Activated CD4-positive, alpha-beta T cell treated with anti-CD3 and anti-CD28 coated beads for 4 hours (primary cell): Measurements from ENCODE around the gene FBLN7.
"Not testable (repeated sequence)": the region's sequence is repeated elsewhere in the genome, so short reads cannot be mapped to it uniquely, and the experiment has no call there.

ENCODE experiments used
- DNase-seq, 2 donors: peaks; one replicate each; pipeline ENCODE4 v3.0.0-alpha.2; 2020

FBLN7 gene, protein sequence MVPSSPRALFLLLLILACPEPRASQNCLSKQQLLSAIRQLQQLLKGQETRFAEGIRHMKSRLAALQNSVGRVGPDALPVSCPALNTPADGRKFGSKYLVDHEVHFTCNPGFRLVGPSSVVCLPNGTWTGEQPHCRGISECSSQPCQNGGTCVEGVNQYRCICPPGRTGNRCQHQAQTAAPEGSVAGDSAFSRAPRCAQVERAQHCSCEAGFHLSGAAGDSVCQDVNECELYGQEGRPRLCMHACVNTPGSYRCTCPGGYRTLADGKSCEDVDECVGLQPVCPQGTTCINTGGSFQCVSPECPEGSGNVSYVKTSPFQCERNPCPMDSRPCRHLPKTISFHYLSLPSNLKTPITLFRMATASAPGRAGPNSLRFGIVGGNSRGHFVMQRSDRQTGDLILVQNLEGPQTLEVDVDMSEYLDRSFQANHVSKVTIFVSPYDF

DNA sequence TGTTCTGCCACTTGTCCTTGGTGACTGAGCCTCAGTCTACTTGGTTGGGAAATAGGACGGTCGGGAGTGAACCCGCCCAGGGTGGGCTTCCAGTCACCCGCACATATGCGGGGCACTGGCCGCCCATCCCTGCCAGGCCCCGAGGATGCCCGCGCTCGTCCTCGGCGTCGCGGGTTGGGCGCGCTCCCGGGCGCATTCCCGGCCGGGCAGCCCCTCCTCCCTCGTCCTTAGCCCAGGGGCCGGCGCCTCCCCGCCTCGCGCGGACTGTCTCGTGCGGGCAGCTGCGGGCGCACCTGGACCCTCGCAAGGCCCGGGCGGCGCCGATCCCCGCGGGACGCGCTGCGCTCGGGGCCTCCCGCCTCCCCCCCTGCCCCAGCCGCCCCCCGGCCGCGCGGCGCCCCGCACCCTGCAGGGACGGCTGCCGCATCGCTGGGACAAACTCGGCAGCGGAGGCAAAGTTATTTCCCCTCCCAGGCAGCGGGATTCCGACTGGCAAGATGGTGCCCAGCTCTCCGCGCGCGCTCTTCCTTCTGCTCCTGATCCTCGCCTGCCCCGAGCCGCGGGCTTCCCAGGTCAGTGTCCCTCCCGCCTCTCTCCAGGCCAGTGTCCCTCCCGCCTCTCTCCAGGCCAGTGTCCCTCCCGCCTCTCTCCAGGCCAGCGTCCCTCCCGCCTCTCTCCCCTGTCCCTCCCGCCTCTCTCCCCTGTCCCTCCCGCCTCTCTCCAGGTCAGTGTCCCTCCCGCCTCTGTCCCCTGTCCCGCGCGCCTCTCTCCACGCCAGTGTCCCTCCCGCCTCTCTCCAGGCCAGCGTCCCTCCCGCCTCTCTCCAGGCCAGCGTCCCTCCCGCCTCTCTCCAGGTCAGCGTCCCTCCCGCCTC lies at the start of gene FBLN7:
FBLN7 (plus strand) TSS at position 227 of the 874 bp plus-strand sequence; CDS start at position 498, 271 bp downstream.
- peak in 1 of 2 donors; percentile 13 for DNase-seq

DNA sequence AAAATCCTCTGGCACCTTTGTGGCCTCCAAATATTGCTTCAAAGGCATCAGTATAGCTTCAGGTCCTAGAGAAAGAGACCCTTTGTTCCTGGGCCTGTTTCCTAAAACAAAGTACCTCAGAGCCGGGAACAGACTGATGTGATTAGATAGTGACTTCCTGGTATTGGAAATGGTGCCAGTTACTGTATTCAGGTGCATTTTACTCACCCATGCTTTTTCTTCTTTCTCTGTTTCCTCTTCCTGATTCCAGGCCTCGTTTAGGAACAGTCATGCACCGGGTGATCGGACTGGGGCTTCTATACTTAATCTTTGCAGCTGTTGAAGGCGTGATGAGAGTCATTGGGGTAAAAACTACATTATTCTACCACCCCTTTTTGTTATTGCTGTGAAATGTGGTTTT lies 48.8 kb upstream of the FBLN7 start:
- DNase-seq: no peak

DNA sequence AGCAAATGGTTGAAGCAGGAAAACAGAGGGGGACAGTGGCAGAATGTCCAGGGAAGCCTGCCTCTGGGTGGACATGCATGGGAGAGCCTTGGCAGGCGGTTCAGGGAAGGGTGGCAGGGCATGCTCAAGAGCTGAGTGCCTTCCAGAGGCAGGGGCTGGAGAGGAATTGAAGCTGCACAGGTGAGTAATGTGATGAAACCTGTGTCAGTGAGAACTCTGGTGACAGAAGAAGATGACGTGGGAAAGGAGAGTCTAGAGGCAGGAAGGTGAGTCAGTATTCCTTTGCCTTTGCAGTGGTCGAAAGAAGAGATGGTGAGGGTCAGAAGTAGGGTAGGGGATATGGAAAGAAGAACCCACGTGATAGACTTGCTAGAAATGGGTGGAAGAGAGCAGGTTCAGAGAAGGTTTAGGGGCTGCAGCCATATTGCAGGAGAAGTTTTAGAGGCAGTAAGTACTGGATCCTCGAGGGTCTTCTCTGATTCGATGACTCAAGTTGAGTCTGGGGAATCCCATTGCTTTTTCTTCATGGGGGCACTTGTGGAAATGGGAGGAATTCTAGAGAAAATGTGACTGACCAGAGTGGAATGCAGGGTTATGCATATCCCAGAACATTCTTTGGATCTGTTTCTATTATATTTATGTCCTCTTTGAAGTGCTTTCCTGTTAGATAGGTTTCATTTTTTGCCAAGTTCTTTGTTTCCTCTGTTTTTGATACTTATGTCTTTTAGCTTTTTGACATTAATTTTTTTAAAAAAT lies 45.7 kb upstream of the FBLN7 start:
- no peak for DNase-seq

DNA sequence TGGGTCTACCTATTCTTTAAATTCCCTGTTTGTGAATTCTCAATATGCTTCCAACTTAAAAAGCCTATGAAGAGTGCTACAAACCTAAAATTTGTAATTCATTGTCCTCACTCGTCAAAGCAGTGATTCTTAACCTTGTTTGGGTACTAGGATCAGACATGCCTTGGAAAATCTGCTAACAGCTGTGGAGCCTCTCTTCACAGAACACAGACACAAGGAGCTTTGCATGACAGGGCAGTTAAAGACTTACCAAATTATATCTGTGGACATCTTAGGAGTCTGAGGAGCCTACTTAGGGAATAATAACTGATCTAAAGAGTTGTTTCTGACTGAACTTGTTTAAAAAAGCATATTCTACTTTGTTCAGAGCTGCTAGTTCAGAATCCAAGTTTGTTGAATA lies 45.0 kb upstream of the FBLN7 start:
- no peak for DNase-seq

DNA sequence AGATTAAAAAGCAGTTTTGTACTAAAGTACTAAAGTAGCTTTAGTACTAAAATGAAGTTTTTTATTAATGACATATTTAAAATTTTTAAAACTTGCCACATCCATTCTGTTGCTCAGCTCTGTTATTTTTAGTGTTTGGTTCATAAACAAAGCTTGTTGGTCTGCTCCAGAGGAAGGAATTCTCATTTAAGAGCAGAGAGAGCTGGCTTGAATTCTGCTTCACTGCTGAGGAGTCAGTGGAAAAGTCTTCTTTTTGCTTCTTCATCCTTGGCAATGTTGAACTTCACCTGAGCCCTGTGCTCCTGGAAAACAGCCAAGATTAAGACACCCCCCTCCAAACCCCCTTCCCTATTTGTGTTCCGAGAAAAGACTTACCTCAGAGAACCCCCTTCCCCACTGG lies 42.5 kb upstream of the FBLN7 start:
- DNase-seq: no peak

DNA sequence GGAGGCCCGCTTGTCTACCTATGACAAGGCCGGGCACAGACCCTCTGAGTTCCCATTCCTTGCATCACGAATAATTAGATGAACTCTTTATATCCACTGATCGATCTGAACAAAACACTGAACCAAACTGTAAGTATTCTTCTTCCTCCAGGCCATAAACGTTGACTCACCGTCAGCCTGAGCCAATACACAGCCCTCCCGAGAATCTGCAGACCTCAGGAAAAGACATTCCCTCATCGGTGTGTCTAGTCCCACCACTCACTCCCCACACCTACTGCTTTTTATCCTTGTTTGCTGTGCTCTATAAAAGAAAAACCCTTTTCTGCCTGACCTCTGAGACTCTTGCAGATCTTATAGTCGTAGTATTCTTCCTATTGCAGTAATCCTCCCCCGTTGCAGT lies 42.1 kb upstream of the FBLN7 start:
- DNase-seq: no peak

DNA sequence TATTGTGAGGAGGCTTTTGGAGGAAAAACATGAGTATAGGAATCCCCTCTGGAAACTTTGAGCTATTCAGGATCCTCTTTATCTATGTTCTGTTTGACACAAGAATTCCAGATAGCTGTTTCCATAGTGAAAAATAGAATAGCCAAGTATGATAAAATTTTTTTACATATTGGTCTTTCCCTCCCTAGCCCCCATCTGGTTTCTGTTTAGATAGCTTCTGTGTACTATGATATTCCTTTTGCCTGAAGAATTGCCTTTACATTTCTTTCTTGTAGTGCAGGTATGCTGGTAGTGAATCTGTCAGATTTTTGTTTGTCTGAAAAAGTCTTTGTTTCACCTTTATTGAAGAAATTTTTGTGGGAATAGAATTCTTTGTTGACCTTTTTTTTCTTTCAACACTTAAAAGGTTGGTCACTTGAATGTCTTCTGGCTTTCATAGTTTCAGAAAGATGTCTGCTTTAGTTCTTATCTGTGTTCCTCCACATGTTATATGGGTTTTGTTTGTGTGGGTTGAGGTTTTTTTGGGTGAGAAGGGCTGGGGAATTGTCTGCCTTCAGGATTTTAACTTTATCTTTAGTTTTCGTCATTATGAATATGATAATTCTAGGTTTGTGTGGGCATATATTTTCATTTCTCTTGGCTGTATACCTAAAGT lies 29.9 kb upstream of the FBLN7 start:
- DNase-seq: no peak

DNA sequence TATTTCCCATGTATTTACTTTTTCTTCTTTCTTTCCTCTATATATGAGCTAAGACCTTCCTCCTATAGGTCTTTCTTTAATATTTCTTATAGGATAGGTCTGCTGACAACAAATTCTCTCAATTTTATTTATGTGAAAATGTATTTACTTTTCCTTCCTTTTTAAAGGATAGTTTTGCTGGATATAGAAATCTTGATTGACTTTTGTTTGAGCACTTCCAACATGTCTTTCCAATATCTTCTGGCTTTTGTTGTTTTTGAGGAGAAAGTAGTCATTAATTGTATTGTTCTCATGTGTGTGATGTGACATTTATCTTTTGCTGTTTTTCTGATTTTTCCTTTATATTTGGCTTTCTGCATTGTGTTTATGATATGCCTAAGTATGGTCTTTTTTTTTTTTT lies 28.9 kb upstream of the FBLN7 start:
- DNase-seq: no peak

DNA sequence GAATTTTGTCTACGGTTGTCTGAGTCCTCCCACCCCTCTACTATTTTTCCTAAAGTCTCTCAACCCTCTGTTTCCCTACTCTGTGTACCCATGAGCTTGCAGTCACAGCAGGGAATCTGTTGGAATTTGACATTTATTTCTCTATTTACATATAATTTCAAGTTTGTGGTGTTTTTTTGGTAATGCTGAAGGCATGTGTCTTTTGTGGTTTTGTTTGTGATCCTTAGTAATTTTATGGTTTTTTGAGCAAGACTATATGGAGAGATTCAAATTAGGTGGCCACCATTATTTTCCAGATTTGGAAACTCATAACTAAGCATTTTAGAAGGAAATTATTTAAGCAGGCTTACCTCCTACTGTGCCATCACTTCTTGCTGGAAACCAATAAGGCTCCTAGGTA lies 27.2 kb upstream of the FBLN7 start:
- no peak for DNase-seq

DNA sequence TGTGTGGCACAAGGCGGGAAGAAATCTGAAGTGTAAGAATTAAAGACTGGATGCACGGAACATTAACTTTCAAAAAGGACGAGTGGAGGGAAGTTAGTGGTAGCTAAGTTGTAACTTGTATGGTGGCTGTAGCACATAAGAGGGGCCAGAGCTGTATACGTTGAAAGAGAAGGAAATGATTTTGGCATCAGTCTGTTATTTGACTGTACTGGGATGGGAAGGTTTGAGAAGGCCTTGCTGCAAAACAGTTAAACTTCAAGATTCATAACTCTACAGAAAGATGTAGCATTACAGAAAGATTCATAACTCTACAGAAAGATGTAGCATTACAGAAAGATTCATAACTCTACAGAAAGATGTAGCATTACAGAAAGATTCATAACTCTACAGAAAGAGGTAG lies 24.8 kb upstream of the FBLN7 start:
- not testable (repeated sequence) for DNase-seq

DNA sequence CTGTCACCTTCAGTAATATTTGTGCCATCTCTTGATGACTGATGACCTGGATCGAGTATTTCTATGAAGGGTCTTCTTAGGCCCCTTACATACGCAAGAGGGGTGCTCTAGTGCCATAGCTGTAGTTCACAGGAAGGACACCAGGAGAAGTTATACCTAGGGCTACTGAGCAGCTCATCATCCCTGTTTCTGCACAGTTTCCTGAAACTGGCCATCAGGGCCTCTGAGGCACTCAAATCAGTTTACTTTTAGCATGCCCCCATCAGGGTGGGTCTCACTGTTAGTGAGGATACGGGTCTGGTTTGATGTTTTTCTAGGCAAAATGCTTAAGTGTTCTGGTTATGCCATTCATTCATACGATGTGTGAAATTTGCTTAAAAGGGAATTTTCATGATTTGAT lies 20.0 kb upstream of the FBLN7 start:
- no peak for DNase-seq

DNA sequence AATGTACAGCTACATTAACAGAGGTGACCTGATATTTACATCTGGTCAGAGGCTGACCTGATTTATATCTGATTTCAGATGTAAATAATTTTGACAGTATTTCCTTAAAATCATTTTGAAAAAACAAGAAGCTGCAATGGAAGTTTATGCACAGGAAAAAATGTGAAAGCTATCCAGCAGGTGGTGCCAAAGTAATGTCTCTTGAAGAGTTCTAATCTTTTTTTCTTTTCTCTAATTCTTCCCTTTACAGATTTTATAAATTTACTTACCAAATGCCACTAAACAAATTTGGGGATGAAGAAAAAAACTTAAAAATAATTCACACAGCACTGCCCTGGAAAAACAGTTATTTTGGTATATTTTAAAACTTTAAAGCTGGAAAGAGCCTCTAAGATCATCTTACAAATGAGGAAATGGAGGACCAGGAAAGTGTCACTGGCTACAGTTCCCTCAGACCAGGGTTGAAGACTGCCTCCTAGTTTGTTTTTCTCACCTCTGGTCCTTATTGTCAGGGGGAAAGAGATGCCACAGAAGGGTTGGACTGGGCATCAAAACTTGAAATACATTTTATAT lies 16.4 kb upstream of the FBLN7 start:
- peak; percentile 47 to 69 for DNase-seq

DNA sequence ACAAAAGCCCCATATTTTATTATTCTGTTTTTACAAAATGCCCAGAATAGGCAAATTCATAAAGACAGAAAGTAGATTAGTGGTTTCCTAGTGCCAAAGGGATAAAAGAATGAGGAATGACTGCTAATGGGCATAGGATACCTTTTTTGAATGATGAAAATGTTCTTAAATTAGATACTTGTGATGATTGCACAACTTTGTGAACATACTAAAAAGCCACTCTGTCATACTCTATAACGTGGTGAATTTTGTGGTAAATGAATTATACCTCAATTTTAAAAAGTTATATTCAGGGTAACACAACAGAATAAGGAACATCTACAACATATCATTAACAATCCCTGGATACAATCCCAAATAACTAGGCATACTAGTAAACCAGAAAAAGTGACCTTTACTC lies 9.1 kb upstream of the FBLN7 start:
- DNase-seq: no peak

DNA sequence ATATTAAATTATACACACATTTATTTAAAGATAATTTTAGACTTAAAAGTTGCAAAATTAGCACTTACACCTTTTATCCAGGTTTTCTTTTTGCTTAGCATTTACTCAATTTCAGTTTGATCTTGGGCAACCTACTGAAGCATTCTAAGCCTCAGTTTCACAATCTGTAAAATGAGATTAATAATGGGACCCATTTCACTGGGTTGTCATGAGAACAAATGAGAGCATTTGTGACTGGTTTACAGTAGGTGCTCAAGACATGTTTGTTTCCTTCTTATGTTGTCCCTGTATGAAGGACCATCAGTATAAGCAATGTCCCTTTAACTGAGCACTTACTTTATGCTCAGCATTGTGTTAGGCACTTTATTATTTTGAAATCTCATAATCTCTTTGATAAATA lies 4.8 kb upstream of the FBLN7 start:
- DNase-seq: no peak

DNA sequence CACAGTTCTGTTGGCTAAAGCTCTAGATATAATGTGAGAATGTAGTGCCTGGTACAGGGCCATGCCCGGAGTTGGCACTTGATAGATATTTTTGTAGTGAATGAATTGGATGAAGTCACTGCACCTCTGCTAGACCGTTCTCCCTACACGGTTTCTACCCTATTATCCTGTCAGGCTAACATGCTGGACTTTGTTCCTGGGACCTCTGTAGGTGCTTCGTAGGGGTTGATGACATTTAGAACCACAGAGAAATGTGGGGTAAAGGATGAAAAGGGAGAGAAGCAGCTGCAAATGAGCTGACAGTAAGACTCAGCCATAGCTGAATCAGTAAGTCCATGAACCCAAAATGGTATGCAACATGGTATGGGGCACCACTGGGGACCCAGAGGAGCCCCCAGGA lies 4.1 kb upstream of the FBLN7 start:
- DNase-seq: no peak

DNA sequence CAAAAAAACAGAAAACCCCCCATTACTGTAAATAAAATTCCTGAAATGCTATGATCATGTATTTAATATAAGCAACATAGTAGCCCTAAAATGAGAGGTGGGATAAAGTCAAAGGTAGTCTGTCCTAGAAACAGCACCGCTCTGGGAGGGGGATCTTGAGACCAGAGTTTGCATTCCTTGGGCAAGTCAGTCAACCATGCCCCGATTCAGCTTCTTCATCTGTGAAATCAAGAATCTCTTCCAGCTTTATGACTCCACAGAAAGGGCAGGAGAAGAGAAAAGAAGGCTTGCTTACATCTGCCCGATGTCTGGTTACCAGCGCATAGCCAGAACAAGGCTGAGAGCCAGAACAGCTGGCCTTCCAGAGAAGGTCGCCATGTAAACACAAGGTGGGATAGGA lies 2.1 kb upstream of the FBLN7 start:
- no peak for DNase-seq

DNA sequence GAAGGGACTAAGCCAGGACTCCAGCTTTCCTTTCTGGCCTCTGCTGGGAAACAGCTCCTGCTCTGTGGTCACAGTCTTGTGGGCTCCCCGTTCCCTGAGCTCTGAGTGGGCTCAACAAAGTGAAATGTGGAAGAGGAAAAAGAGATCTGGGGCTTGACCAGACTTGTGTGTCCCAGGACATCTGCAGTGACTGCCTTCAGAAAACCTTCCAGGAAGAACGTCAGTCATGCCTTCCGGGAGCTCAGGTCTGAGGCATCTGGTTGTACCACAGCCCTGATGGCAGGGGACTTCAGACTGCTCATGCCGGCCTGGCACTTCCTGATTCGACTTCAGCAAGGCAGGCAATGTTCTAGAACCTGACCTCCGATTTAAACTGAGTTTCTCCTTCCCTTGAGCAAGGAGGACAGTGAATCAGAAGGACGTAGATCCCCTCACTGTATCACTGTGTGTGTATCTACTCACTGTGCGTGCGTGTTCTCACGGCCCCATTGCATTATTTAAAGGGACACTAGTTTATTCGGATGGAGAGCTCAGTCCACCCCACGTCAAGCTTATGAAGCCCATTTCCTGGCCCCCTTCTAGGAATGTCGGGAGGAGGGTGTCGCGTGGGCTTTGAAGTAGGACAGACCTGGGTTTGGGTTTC lies 548 bp upstream of the FBLN7 start:
- DNase-seq: peak in 1 of 2 donors; percentile 13

DNA sequence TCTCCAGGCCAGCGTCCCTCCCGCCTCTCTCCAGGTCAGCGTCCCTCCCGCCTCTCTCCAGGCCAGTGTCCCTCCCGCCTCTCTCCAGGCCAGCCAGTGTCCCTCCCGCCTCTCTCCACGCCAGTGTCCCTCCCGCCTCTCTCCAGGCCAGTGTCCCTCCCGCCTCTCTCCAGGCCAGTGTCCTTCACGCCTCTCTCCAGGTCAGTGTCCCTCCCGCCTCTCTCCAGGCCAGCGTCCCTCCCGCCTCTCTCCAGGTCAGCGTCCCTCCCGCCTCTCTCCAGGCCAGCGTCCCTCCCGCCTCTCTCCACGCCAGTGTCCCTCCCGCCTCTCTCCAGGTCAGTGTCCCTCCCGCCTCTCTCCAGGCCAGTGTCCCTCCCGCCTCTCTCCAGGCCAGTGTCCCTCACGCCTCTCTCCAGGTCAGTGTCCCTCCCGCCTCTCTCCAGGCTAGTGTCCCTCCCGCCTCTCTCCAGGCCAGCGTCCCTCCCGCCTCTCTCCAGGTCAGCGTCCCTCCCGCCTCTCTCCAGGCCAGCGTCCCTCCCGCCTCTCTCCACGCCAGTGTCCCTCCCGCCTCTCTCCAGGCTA lies 939 bp downstream of the FBLN7 start:
- DNase-seq: not testable (repeated sequence)

DNA sequence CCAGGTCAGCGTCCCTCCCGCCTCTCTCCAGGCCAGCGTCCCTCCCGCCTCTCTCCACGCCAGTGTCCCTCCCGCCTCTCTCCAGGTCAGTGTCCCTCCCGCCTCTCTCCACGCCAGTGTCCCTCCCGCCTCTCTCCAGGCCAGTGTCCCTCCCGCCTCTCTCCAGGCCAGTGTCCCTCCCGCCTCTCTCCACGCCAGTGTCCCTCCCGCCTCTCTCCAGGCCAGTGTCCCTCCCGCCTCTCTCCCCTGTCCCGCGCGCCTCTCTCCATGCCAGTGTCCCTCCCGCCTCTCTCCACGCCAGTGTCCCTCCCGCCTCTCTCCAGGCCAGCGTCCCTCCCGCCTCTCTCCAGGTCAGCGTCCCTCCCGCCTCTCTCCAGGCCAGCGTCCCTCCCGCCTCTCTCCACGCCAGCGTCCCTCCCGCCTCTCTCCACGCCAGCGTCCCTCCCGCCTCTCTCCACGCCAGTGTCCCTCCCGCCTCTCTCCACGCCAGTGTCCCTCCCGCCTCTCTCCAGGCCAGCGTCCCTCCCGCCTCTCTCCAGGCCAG lies 1.5 kb downstream of the FBLN7 start:
- DNase-seq: not testable (repeated sequence)

DNA sequence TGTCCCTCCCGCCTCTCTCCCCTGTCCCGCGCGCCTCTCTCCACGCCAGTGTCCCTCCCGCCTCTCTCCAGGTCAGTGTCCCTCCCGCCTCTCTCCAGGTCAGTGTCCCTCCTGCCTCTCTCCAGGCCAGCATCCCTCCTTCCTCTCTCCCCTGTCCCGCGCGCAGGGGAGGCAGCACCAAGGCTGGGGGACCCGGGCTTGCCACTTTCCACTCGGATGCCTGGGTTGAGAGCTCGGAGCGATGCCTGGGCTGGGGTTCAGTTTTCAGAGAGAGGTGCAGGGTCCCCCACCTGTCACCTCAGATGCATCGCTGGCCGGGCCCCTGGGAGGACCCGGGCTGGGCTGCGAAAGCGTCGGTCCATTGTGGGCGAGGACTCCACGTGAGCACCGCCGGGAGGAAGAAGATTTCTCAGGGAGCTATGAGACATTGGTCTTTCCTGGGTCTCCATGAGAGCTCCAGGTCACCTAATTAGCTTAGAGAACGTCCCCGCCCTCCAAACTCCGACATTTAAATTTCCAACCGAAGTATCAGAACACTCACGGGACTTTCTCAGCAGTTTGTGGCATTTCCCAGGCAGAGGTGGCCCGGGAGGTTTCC lies 2.1 kb downstream of the FBLN7 start:
- no peak for DNase-seq
